ENCODE results near the gene DUOX1.

Gene DUOX1

GRCh38 chr15:45105586-45105985 is 24.2 kb upstream of the DUOX1 start:
- DNase-seq (ENCODE audit: low read depth in 2 of 3, low spot score in 2 of 3), result no peak

- DNase-seq (ENCODE audit: low read depth in 2 of 3, low spot score in 2 of 3), result no peak
Observed at GRCh38 chr15:45106002-45106790, 23.6 kb upstream of the DUOX1 start.

GRCh38 chr15:45107941-45108630 is 21.7 kb upstream of the DUOX1 start:
- no peak for DNase-seq (ENCODE audit: low read depth in 2 of 3, low spot score in 2 of 3)

GRCh38 chr15:45110256-45110820 is 19.5 kb upstream of the DUOX1 start:
- DNase-seq (ENCODE audit: low read depth in 2 of 3, low spot score in 2 of 3), result no peak

- no peak for DNase-seq (ENCODE audit: low read depth in 2 of 3, low spot score in 2 of 3)
Observed at GRCh38 chr15:45111390-45112142, 18.2 kb upstream of the DUOX1 start.

- DNase-seq (ENCODE audit: low read depth in 2 of 3, low spot score in 2 of 3), result no peak
Observed at GRCh38 chr15:45112143-45112590, 17.6 kb upstream of the DUOX1 start.

- DNase-seq (ENCODE audit: low read depth in 2 of 3, low spot score in 2 of 3), result no peak
Observed at GRCh38 chr15:45112591-45113379, 17.0 kb upstream of the DUOX1 start.

- no peak for DNase-seq (ENCODE audit: low read depth in 2 of 3, low spot score in 2 of 3)
Observed at GRCh38 chr15:45113380-45113990, 16.3 kb upstream of the DUOX1 start.

- no peak for DNase-seq (ENCODE audit: low read depth in 2 of 3, low spot score in 2 of 3)
Observed at GRCh38 chr15:45114076-45114750, 15.6 kb upstream of the DUOX1 start, which contains the start of the genes DUOX2 and DUOXA2. Gene DUOX2, minus strand, starts transcription at chr15:45114172. Its CDS starts 761 bp downstream, at chr15:45113411. Gene DUOXA2, plus strand, starts transcription at chr15:45114326. Its CDS starts 280 bp downstream, at chr15:45114606.

- DNase-seq (ENCODE audit: low read depth in 2 of 3, low spot score in 2 of 3), result no peak
Observed at GRCh38 chr15:45114751-45115085, 15.1 kb upstream of the DUOX1 start.

- DNase-seq (ENCODE audit: low read depth in 2 of 3, low spot score in 2 of 3), result no peak
Observed at GRCh38 chr15:45115312-45115820, 14.4 kb upstream of the DUOX1 start.

- DNase-seq (ENCODE audit: low read depth in 2 of 3, low spot score in 2 of 3), result no peak
Observed at GRCh38 chr15:45116006-45116481, 13.8 kb upstream of the DUOX1 start.

GRCh38 chr15:45116482-45117307 is 13.1 kb upstream of the DUOX1 start:
- no peak for DNase-seq (ENCODE audit: low read depth in 2 of 3, low spot score in 2 of 3)

GRCh38 chr15:45117308-45118130 is 12.3 kb upstream of the DUOX1 start:
- DNase-seq (ENCODE audit: low read depth in 2 of 3, low spot score in 2 of 3), result no peak

GRCh38 chr15:45118131-45118588 is 11.6 kb upstream of the DUOX1 start:
- DNase-seq (ENCODE audit: low read depth in 2 of 3, low spot score in 2 of 3), result peak; percentile 49 to 62 (median 58)

GRCh38 chr15:45118996-45119395 is 10.8 kb upstream of the DUOX1 start:
- no peak for DNase-seq (ENCODE audit: low read depth in 2 of 3, low spot score in 2 of 3)

Data from activated CD8-positive, alpha-beta memory T cell treated with anti-CD3 and anti-CD28 coated beads for 48 hours (primary cell).